Hepatocyte (in vitro differentiated cells): ENCODE results near the gene MORC3. TPM values are rescaled to one million over a fixed set of nuclear protein-coding genes. Genes with fewer than 3 reads are reported as not detected.

ENCODE experiments used
- DNase-seq: peaks from one replicate; pipeline ENCODE4 v3.0.0-alpha.2; 2016; ENCODE audit warnings: low spot score
- H2AFZ ChIP-seq: fragments of 200-600 bp; sonication (generic); 2 replicates; pipeline ENCODE4 v1.6.0; 2016; ENCODE audit warnings: antibody characterized with exemption, mild to moderate bottlenecking
- H3K27ac ChIP-seq: fragments of 200-600 bp; sonication (generic); 2 replicates; pipeline ENCODE4 v1.5.1; 2016; ENCODE audit warnings: mild to moderate bottlenecking
- H3K27me3 ChIP-seq: fragments of 200-600 bp; sonication (generic); 2 replicates; pipeline ENCODE4 v1.6.1; 2016
- H3K36me3 ChIP-seq: fragments of 200-600 bp; sonication (generic); replicated peaks from 2 replicates; pipeline ENCODE4 v1.5.1; 2016; ENCODE audit warnings: low read depth; ENCODE audit not compliant: insufficient read depth
- H3K4me1 ChIP-seq: fragments of 200-600 bp; sonication (generic); 2 replicates; pipeline ENCODE4 v1.5.1; 2016; ENCODE audit warnings: mild to moderate bottlenecking, moderate library complexity; ENCODE audit not compliant: insufficient read depth
- H3K4me2 ChIP-seq: fragments of 200-600 bp; sonication (generic); 2 replicates; pipeline ENCODE4 v1.6.0; 2016
- H3K4me3 ChIP-seq: fragments of 200-600 bp; sonication (generic); 2 replicates; pipeline ENCODE4 v1.5.1; 2016; ENCODE audit warnings: mild to moderate bottlenecking
- H3K79me2 ChIP-seq: fragments of 200-600 bp; sonication (generic); 2 replicates; pipeline ENCODE4 v1.6.0; 2017; ENCODE audit warnings: mild to moderate bottlenecking
- H3K9me2 ChIP-seq: fragments of 200-600 bp; sonication (generic); replicated peaks from 2 replicates; pipeline ENCODE4 v1.6.0; 2017; ENCODE audit warnings: mild to moderate bottlenecking; ENCODE audit not compliant: insufficient read depth
- H3K9me3 ChIP-seq: fragments of 200-600 bp; sonication (generic); 2 replicates; pipeline ENCODE4 v1.5.1; 2016; ENCODE audit warnings: low read depth, mild to moderate bottlenecking
- H4K20me1 ChIP-seq: fragments of 200-600 bp; sonication (generic); 2 replicates; pipeline ENCODE4 v1.6.0; 2016; ENCODE audit warnings: mild to moderate bottlenecking; ENCODE audit not compliant: insufficient read depth, poor library complexity, severe bottlenecking
- EZH2 ChIP-seq: fragments of 200-600 bp; sonication (generic); IDR thresholded peaks from 2 replicates; pipeline ENCODE4 v1.6.1; 2016; ENCODE audit warnings: antibody characterized with exemption, mild to moderate bottlenecking, borderline replicate concordance
- EZH2phosphoT487 ChIP-seq: fragments of 200-600 bp; sonication (generic); IDR thresholded peaks from one replicate; pipeline ENCODE4 v1.6.1; 2018; ENCODE audit warnings: antibody characterized with exemption, mild to moderate bottlenecking, low read depth, moderate library complexity; ENCODE audit not compliant: unreplicated experiment, severe bottlenecking
- WGBS: methylation state at CpG from one replicate; pipeline ENCODE4 v1.1.6; 2016; ENCODE audit warnings: low lambda C conversion rate; ENCODE audit errors: missing lambda C conversion rate; 5-methylcytosine and 5-hydroxymethylcytosine counted together
- polyA plus RNA-seq: library from polyadenylated mRNA; unstranded; fragments of >200 nt; fragmentation: Nextera tagmentation; extraction: Ambion mirVana; gene quantifications from 2 replicates; pipeline ENCODE4 v1.2.1, GENCODE V29; 2016
- small RNA-seq: library from RNA; depleted of rRNA; stranded (forward); fragments of <200 nt; gene quantifications from one replicate; pipeline ENCODE3, GENCODE V24; 2014
- total RNA-seq: library from RNA; depleted of rRNA; stranded (reverse); fragments of >200 nt; gene quantifications from 2 replicates; pipeline ENCODE4 v1.2.3, GENCODE V29; 2014
- TF ChIP-seq, protein P1 (sequence below): fragments of 200-600 bp; sonication (generic); IDR thresholded peaks from 2 replicates; pipeline ENCODE4 v1.5.1; 2016; ENCODE audit warnings: antibody characterized with exemption, mild to moderate bottlenecking; ENCODE audit not compliant: poor library complexity

MORC3 gene
- total and polyA plus RNA-seq, 2 experiments from 2014 or later = 10.8 to 32.7 TPM

DNA sequence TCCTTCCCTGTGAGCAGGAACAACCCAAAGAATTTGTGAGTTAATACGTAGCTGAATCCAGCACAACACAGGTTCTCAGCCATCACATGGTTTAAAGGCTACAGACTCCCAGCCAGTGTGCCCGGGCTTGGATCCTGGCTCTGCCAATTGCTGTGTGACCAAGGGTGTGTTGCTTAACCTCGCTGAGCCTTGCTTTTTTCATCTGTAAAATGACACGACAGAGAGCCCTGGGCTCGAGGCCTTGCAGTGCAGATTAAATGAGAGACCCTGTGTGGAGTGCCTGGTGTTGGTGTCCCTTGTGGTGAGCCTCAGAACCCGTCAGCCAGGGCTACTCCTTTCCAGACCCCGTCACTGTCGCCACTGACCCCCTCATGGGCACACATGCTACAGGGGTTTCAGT lies 104.6 kb downstream of the MORC3 start:
- no peak overlapping the region for H2AFZ ChIP-seq
- no peaks in the 10 kb centered on the region for H3K27me3 ChIP-seq
- no peaks in the 10 kb centered on the region for H3K79me2 ChIP-seq
- WGBS = 89% methylated on average over 8 of the region's 8 CpGs
- no peaks in the 10 kb centered on the region for H3K9me2 ChIP-seq
- no peak for TF ChIP-seq EZH2phosphoT487
- TF ChIP-seq, protein P1, sequence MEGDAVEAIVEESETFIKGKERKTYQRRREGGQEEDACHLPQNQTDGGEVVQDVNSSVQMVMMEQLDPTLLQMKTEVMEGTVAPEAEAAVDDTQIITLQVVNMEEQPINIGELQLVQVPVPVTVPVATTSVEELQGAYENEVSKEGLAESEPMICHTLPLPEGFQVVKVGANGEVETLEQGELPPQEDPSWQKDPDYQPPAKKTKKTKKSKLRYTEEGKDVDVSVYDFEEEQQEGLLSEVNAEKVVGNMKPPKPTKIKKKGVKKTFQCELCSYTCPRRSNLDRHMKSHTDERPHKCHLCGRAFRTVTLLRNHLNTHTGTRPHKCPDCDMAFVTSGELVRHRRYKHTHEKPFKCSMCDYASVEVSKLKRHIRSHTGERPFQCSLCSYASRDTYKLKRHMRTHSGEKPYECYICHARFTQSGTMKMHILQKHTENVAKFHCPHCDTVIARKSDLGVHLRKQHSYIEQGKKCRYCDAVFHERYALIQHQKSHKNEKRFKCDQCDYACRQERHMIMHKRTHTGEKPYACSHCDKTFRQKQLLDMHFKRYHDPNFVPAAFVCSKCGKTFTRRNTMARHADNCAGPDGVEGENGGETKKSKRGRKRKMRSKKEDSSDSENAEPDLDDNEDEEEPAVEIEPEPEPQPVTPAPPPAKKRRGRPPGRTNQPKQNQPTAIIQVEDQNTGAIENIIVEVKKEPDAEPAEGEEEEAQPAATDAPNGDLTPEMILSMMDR = no peak
- no peak overlapping the region for H3K4me3 ChIP-seq
- no peaks in the 10 kb centered on the region for H3K36me3 ChIP-seq
- H3K27ac ChIP-seq = no peak overlapping the region
- H3K4me1 ChIP-seq = peaks cover 7% of the 10 kb centered on the region
- H3K4me2 ChIP-seq = no peak overlapping the region
- H4K20me1 ChIP-seq = no peaks in the 10 kb centered on the region
- no peaks in the 10 kb centered on the region for H3K9me3 ChIP-seq
- DNase-seq = no peak

DNA sequence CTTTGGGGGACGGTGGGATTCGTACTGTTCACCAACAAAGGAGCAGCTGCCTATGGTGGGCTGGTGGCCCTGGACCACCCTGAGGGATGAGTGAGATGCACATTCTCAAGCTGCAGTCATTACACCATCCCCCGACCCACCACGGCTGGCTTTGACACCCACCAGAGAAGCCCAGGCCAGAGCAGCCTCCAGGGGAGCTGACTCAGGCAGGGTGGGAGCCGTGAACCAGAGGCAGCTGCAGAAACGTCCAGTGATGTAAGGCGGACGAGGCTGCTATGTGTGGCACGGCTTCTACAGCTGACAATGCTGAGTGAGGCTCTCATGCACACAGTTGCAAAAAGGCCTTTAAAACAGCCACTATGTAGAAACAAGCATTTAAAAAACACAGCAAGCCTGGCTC lies 105.3 kb downstream of the MORC3 start:
- WGBS = 68% methylated on average over 9 of the region's 9 CpGs
- DNase-seq = no peak
- Histone ChIP-seq H2AFZ (no peak overlapping the region), H3K4me2 (no peak overlapping the region), H3K9me3 (no peaks in the 10 kb centered on the region), H3K9me2 (no peaks in the 10 kb centered on the region), H3K27ac (no peak overlapping the region), H3K27me3 (no peaks in the 10 kb centered on the region), H3K4me3 (no peak overlapping the region), H3K4me1 (peaks cover 10% of the 10 kb centered on the region), H3K36me3 (no peaks in the 10 kb centered on the region), H3K79me2 (no peaks in the 10 kb centered on the region), H4K20me1 (no peaks in the 10 kb centered on the region)
- TF ChIP-seq, protein P1 = no peak
- no peak for TF ChIP-seq EZH2
- no peak for TF ChIP-seq EZH2phosphoT487

Small RNA genes lying within 50 kb of the gene (small RNA-seq; reads per million reads assigned to genes)
- not detected for gene ATP5MFP1

Other genes starting within 250 kb of the MORC3 start
- 0.12 and 1.7 TPM in 2 replicates for gene CBR3, start 185.1 kb upstream of the MORC3 start, total RNA-seq
- 0.22 and 0.56 TPM in 2 replicates for gene CBR3, start 185.1 kb upstream of the MORC3 start, polyA plus RNA-seq
- gene DOP1B, start 163.4 kb upstream of the MORC3 start, total RNA-seq = 9.1 and 17.7 TPM in 2 replicates
- gene DOP1B, start 163.4 kb upstream of the MORC3 start, polyA plus RNA-seq = 6.6 and 7.1 TPM in 2 replicates
- gene CHAF1B, start 65.2 kb downstream of the MORC3 start, total RNA-seq = 1.9 and 3.5 TPM in 2 replicates
- gene CHAF1B, start 65.2 kb downstream of the MORC3 start, polyA plus RNA-seq = 1.1 and 2.0 TPM in 2 replicates
- gene CLDN14, start 159.9 kb downstream of the MORC3 start, total RNA-seq = 0.53 and 1.7 TPM in 2 replicates
- gene CLDN14, start 159.9 kb downstream of the MORC3 start, polyA plus RNA-seq = 0.51 and 2.2 TPM in 2 replicates